OCI-LY7 (cell line): Measurements from ENCODE around the gene CTNND2.

Source experiments
- CTCF ChIP-seq: fragments of 200-600 bp; sonication (generic); conservative IDR thresholded peaks from 2 replicates; pipeline ENCODE4 v1.5.1; 2014; ENCODE audit warnings: mild to moderate bottlenecking, antibody characterized with exemption, low read length, moderate library complexity, mixed read lengths
- EZH2phosphoT487 ChIP-seq: fragments of 200-600 bp; sonication (generic); IDR thresholded peaks from 2 replicates; pipeline ENCODE4 v1.6.1; 2018; ENCODE audit warnings: low read depth, borderline replicate concordance, mild to moderate bottlenecking, mixed run types, antibody characterized with exemption, low read length, moderate library complexity, mixed read lengths

- TF ChIP-seq CTCF (no peak), EZH2phosphoT487 (no peak)
These were observed 320.2 kb downstream of the CTNND2 start for GRCh38 chr5:11584017-11584416.
